GM12891 (cell line): ENCODE data around the gene DEDD2.

Source experiments
- POLR2A ChIP-seq: IDR thresholded peaks from 2 replicates; pipeline ENCODE4 v1.6.1; 2011; ENCODE audit warnings: low read depth, low read length, control low read depth
- POLR2AphosphoS5 ChIP-seq: IDR thresholded peaks from 2 replicates; pipeline ENCODE4 v1.6.1; 2011; ENCODE audit warnings: low read depth, low read length, control low read depth

- TF ChIP-seq POLR2A (no peak), POLR2AphosphoS5 (no peak)
Measured at GRCh38 chr19:42156571-42156970, 60.9 kb downstream of the DEDD2 start.
